K562 (cell line): ENCODE measurements around the gene GINS2. TPM values are rescaled to one million over a fixed set of nuclear protein-coding genes. Genes with fewer than 3 reads are reported as not detected.

ENCODE experiments used
- ATAC-seq: fragments of 200-7000 bp; cut with Tn5 transposase; 3 replicates; pipeline ENCODE4 v1.9.1; 2020; ENCODE audit warnings: moderate library complexity
- BruUV-seq: library from RNA; stranded (reverse); fragments of 400-500 nt; replicated peaks from 2 replicates; lab custom pipeline; 2021; lab: Mats Ljungman, UMichigan
- CTCF ChIA-PET: fragments of 300-600 bp; formaldehyde crosslinking; extraction: SDS; loops from one replicate; lab custom pipeline; 2021; ENCODE audit warnings: low intra/inter-chr PET ratio; lab: Yijun Ruan, JAX
- POLR2A ChIA-PET: fragments of 300-600, 350-650 bp; sonication (Branson Sonifier 250); formaldehyde crosslinking; extraction: SDS; loops from one replicate; lab custom pipeline; 2021; ENCODE audit warnings: antibody characterized with exemption, inconsistent platforms; lab: Yijun Ruan, JAX
- DNase-seq, 4 experiments: peaks; one replicate each; pipeline versions ENCODE4 v3.0.0 to v3.0.0-alpha.2; 2011 to 2018; ENCODE audit warnings: low spot score in 3 of 4, mixed read lengths in 3 of 4; ENCODE audit errors: extremely low read depth in 1 of 4
- FAIRE-seq: peaks from 2 replicates; lab custom pipeline; 2011; peaks lifted over from hg19 to GRCh38; lab: Jason Lieb, UNC
- H2AFZ ChIP-seq: 2 replicates; pipeline ENCODE4 v1.6.0; 2011; ENCODE audit warnings: low read depth, low read length, control low read depth, inconsistent platforms
- H3K27ac ChIP-seq: fragments of 200-600 bp; 3 replicates; pipeline ENCODE4 v1.8.0; 2011; ENCODE audit warnings: low read depth, mild to moderate bottlenecking, control low read depth, inconsistent platforms, low read length, moderate library complexity, mixed read lengths; ENCODE audit errors: extremely low read depth
- H3K27me3 ChIP-seq, 2 experiments: fragments of 300-600 bp in 1 of 2; 2 replicates in 1 of 2; 3 replicates in 1 of 2; pipeline versions ENCODE4 v1.6.0 to v1.8.0; 2011; ENCODE audit warnings: inconsistent platforms in 2 of 2, low read length in 2 of 2, mild to moderate bottlenecking in 1 of 2, mixed read lengths in 1 of 2, moderate library complexity in 1 of 2; ENCODE audit not compliant: control insufficient read depth in 2 of 2, insufficient read depth in 2 of 2
- H3K36me3 ChIP-seq: fragments of 300-600 bp; 3 replicates; pipeline ENCODE4 v1.8.0; 2011; ENCODE audit warnings: mild to moderate bottlenecking, low read length, inconsistent platforms; ENCODE audit not compliant: control insufficient read depth, insufficient read depth
- H3K4me1 ChIP-seq, 2 experiments: fragments of 200-600 bp in 1 of 2; replicated peaks in 1 of 2; 2 replicates in 1 of 2; 3 replicates in 1 of 2; pipeline versions ENCODE4 v1.5.1 to v1.8.0; 2011; ENCODE audit warnings: inconsistent platforms in 2 of 2, low read length in 2 of 2, mild to moderate bottlenecking in 1 of 2, mixed read lengths in 1 of 2, moderate library complexity in 1 of 2; ENCODE audit not compliant: control insufficient read depth in 2 of 2, insufficient read depth in 2 of 2
- H3K4me2 ChIP-seq: 2 replicates; pipeline ENCODE4 v1.6.1; 2011; ENCODE audit warnings: low read length, control low read depth, inconsistent platforms, mixed read lengths; ENCODE audit not compliant: insufficient read depth
- H3K4me3 ChIP-seq: fragments of 200-600 bp; sonication (generic), shearing (Covaris generic); 2 replicates; pipeline ENCODE4 v1.5.1; 2016; ENCODE audit warnings: control low read depth, inconsistent platforms
- H3K79me2 ChIP-seq: fragments of 200-600 bp; 3 replicates; pipeline ENCODE4 v1.8.0; 2011; ENCODE audit warnings: low read length, inconsistent platforms; ENCODE audit not compliant: control insufficient read depth, insufficient read depth
- H3K9ac ChIP-seq, 2 experiments: 2 replicates each; pipeline versions ENCODE4 v1.6.0 to v1.6.1; 2011; ENCODE audit warnings: low read depth in 2 of 2, low read length in 2 of 2, control low read depth in 1 of 2, inconsistent platforms in 1 of 2, mild to moderate bottlenecking in 1 of 2, mixed read lengths in 1 of 2; ENCODE audit not compliant: insufficient read depth in 1 of 2
- H3K9me1 ChIP-seq: one replicate; pipeline ENCODE4 v1.6.0; 2011; ENCODE audit warnings: inconsistent platforms, mild to moderate bottlenecking, low read length, moderate library complexity; ENCODE audit not compliant: control insufficient read depth, insufficient read depth
- H3K9me3 ChIP-seq: replicated peaks from 2 replicates; pipeline ENCODE4 v1.5.1; 2011; ENCODE audit warnings: low read depth, low read length, inconsistent platforms; ENCODE audit not compliant: control insufficient read depth, insufficient read depth
- H4K20me1 ChIP-seq: replicated peaks from 2 replicates; pipeline ENCODE4 v1.6.1; 2011; ENCODE audit warnings: low read length, inconsistent platforms, mixed read lengths; ENCODE audit not compliant: control insufficient read depth, insufficient read depth
- ATF7 ChIP-seq: fragments of 450-650 bp; IDR thresholded peaks from 2 replicates; pipeline ENCODE4 v1.7.1; 2014; ENCODE audit warnings: mild to moderate bottlenecking, moderate library complexity
- CBX1 ChIP-seq: sonication (generic); IDR thresholded peaks from 2 replicates; pipeline ENCODE4 v1.6.1; 2016; ENCODE audit warnings: antibody characterized with exemption, low read depth, mild to moderate bottlenecking
- CHCHD3 ChIP-seq: fragments of 250-450 bp; sonication (Bioruptor Pico); IDR thresholded peaks from 2 replicates; pipeline ENCODE4 v2.1.2; 2022; ENCODE audit warnings: mild to moderate bottlenecking
- DACH1 ChIP-seq: fragments of 450-650 bp; IDR thresholded peaks from 2 replicates; pipeline ENCODE4 v1.6.1; 2018; ENCODE audit not compliant: partially characterized antibody
- GATAD2A ChIP-seq: fragments of 450-650 bp; IDR thresholded peaks from 2 replicates; pipeline ENCODE4 v1.6.1; 2017
- HNRNPH1 ChIP-seq: fragments of 200-400 bp; formaldehyde crosslinking; optimal IDR thresholded peaks from 2 replicates; pipeline ENCODE3; 2017; ENCODE audit warnings: low read depth, mild to moderate bottlenecking, low read length, moderate library complexity
- PML ChIP-seq: IDR thresholded peaks from 2 replicates; pipeline ENCODE4 v1.6.1; 2012; ENCODE audit warnings: low read length, inconsistent platforms
- POLR3G ChIP-seq: IDR thresholded peaks from 2 replicates; pipeline ENCODE4 v1.6.1; 2011; ENCODE audit not compliant: insufficient read length, insufficient replicate concordance; ENCODE audit errors: extremely low read depth
- RBM14 ChIP-seq: fragments of 200-400 bp; formaldehyde crosslinking; IDR thresholded peaks from 2 replicates; pipeline ENCODE4 v1.6.1; 2018; ENCODE audit warnings: low read depth, mild to moderate bottlenecking, low read length, moderate library complexity, borderline replicate concordance; ENCODE audit not compliant: insufficient read depth
- RBM25 ChIP-seq: fragments of 200-400 bp; formaldehyde crosslinking; IDR thresholded peaks from 2 replicates; pipeline ENCODE4 v1.6.1; 2018; ENCODE audit warnings: low read length, low read depth, moderate library complexity; ENCODE audit not compliant: severe bottlenecking
- TAF15 ChIP-seq: fragments of 200-400 bp; formaldehyde crosslinking; IDR thresholded peaks from 2 replicates; pipeline ENCODE4 v1.6.1; 2017; ENCODE audit warnings: mild to moderate bottlenecking, low read depth, low read length, moderate library complexity
- ZNF212 ChIP-seq: fragments of 450-650 bp; formaldehyde crosslinking; IDR thresholded peaks from 2 replicates; pipeline ENCODE4 v1.4.0; 2020; ENCODE audit warnings: mild to moderate bottlenecking
- ZNF263 ChIP-seq: sonication (generic); formaldehyde crosslinking; IDR thresholded peaks from 2 replicates; pipeline ENCODE4 v1.8.0; 2022; ENCODE audit warnings: mild to moderate bottlenecking, missing genetic modification reagents, borderline replicate concordance
- ZNF518B ChIP-seq: fragments of 250-450 bp; sonication (Bioruptor Pico); IDR thresholded peaks from 2 replicates; pipeline ENCODE4 v1.5.0; 2021; ENCODE audit warnings: mild to moderate bottlenecking, moderate library complexity
- WGBS: fragments of 100-300 bp; shearing (Covaris generic); methylation state at CpG from one replicate; pipeline ENCODE4 v1.1.6; 2016; ENCODE audit warnings: low coverage, mixed read lengths; ENCODE audit not compliant: insufficient coverage; ENCODE audit errors: missing lambda C conversion rate; 5-methylcytosine and 5-hydroxymethylcytosine counted together
- in situ Hi-C: fragments of 300-500 bp; cut with MboI; formaldehyde crosslinking; loops from 4 replicates; pipeline ENCODE4 v1.15.0; 2018; ENCODE audit warnings: inconsistent platforms, mixed read lengths
- intact Hi-C: fragments of 100-400 bp; cut with micrococcal nuclease; formaldehyde crosslinking; loops from 2 replicates; pipeline ENCODE4 v1.14.2; 2022
- polyA plus RNA-seq, 8 experiments: library from polyadenylated mRNA; depleted of rRNA in 4 of 8; stranded (reverse) in 5 of 8; unstranded in 3 of 8; fragments of >200 nt; fragmentation: Nextera tagmentation in 2 of 8; fragmentation: Illumina TruSeq in 1 of 8; extraction: Ambion mirVana in 2 of 8; extraction: Trizol in 1 of 8; gene quantifications; 2 replicates each; pipeline versions ENCODE4 v1.2.1 to v1.2.3, GENCODE V29; 2011 to 2014; ENCODE audit warnings: inconsistent platforms in 1 of 8, missing spikeins in 1 of 8
- total RNA-seq, 7 experiments: library from RNA; depleted of rRNA in 6 of 7; stranded (reverse); fragments of >200 nt in 6 of 7; fragmentation: Illumina TruSeq in 2 of 7; extraction: Trizol in 2 of 7; gene quantifications; 2 replicates each; pipeline versions ENCODE4 v1.2.1 to v1.2.3, GENCODE V29; 2011 to 2021; ENCODE audit warnings: low replicate concordance in 1 of 7

GINS2 gene
- total and polyA plus RNA-seq, 9 of the 15 experiments (the other 6 are each of a cell fraction or from before 2014, with no cell fraction given) = 40.4 to 76.2 (median 44.6) TPM

- no peak for TF ChIP-seq ZNF518B (CRISPR knock-in tag)
Observed at GRCh38 chr16:85695196-85696128, 6.7 kb upstream of the GINS2 start (continued).

- Histone ChIP-seq H3K4me3 (no peak overlapping the region), H3K27ac (no peak overlapping the region), H3K27me3 (peaks cover 2 to 11% of the 10 kb centered on the region in 2 experiments; a peak in 4 of 5 replicates), H4K20me1 (peaks cover 14% of the 10 kb centered on the region; the same call in 1 of the 2 replicates), H2AFZ (no peak overlapping the region), H3K9me1 (peaks cover 3% of the 10 kb centered on the region), H3K4me1 (peaks cover 17 to 36% of the 10 kb centered on the region in 2 experiments; a peak in 4 of 5 replicates), H3K9ac (no peak overlapping the region), H3K79me2 (peaks cover 32% of the 10 kb centered on the region), H3K4me2 (no peak overlapping the region), H3K9me3 (no peaks in the 10 kb centered on the region), H3K36me3 (peaks cover 19% of the 10 kb centered on the region; the same call in 2 of the 3 replicates)
- POLR2A ChIA-PET = interaction anchor here (0.6 to 1.5 kb wide), 6 partner anchors 15 to 54 kb away, joined by 3 to 5 read pairs (median 4); no protein-coding TSS in a partner anchor
- DNase-seq = peak in 1 of 4 experiments; percentile 55
- BruUV-seq = no TSS peak
- CTCF ChIA-PET = no interaction called here
- 17% methylated on average over 7 of the region's 7 CpGs for WGBS
- in situ Hi-C loops = no loop called here
- intact Hi-C loops = no loop called here
- FAIRE-seq = peak; percentile 75
- no peak for ATAC-seq
- TF ChIP-seq HNRNPH1 (no peak), ZNF212 (CRISPR knock-in tag) (no peak), ZNF263 (CRISPR knock-in tag) (peak; percentile 95), RBM14 (no peak), POLR3G (no peak), DACH1 (no peak), TAF15 (no peak), CHCHD3 (CRISPR knock-in tag) (no peak), PML (no peak), RBM25 (peak; percentile 70), GATAD2A (no peak), ATF7 (no peak), CBX1 (no peak)
Observed at GRCh38 chr16:85690469-85691064, 1.8 kb upstream of the GINS2 start.
